GM23248 (cell line): ENCODE results near the gene F2RL3. TPM values are rescaled to one million over a fixed set of nuclear protein-coding genes. Genes with fewer than 3 reads are reported as not detected.

Source experiments
- DNase-seq: peaks from one replicate; pipeline ENCODE4 v3.0.0-alpha.2; 2015
- H2AFZ ChIP-seq: fragments of 200-600 bp; sonication (generic); 2 replicates; pipeline ENCODE4 v1.6.1; 2016; ENCODE audit warnings: antibody characterized with exemption
- H3F3A ChIP-seq: fragments of 200-600 bp; sonication (generic); 2 replicates; pipeline ENCODE4 v1.6.1; 2016; ENCODE audit warnings: mild to moderate bottlenecking, antibody characterized with exemption, mixed run types; ENCODE audit not compliant: insufficient read depth
- H3K27ac ChIP-seq: fragments of 200-600 bp; sonication (generic); 2 replicates; pipeline ENCODE4 v1.5.1; 2016; ENCODE audit warnings: mild to moderate bottlenecking
- H3K27me3 ChIP-seq: fragments of 200-600 bp; sonication (generic); replicated peaks from 2 replicates; pipeline ENCODE4 v1.6.1; 2016; ENCODE audit warnings: mild to moderate bottlenecking; ENCODE audit not compliant: insufficient read depth
- H3K36me3 ChIP-seq: fragments of 200-600 bp; sonication (generic); 2 replicates; pipeline ENCODE4 v1.6.1; 2016; ENCODE audit warnings: low read depth, mild to moderate bottlenecking
- H3K4me1 ChIP-seq: fragments of 200-600 bp; sonication (generic); 2 replicates; pipeline ENCODE4 v1.6.1; 2016; ENCODE audit warnings: mild to moderate bottlenecking; ENCODE audit not compliant: insufficient read depth
- H3K4me2 ChIP-seq: fragments of 200-600 bp; sonication (generic); one replicate; pipeline ENCODE4 v1.6.1; 2016; ENCODE audit warnings: mild to moderate bottlenecking; ENCODE audit not compliant: unreplicated experiment
- H3K4me3 ChIP-seq: fragments of 200-600 bp; sonication (generic); 2 replicates; pipeline ENCODE4 v1.5.1; 2016; ENCODE audit warnings: mild to moderate bottlenecking
- H3K79me2 ChIP-seq: fragments of 200-600 bp; sonication (generic); 2 replicates; pipeline ENCODE4 v1.6.1; 2016; ENCODE audit warnings: mild to moderate bottlenecking; ENCODE audit not compliant: insufficient read depth
- H3K9ac ChIP-seq: fragments of 200-600 bp; sonication (generic); 2 replicates; pipeline ENCODE4 v1.6.1; 2016; ENCODE audit warnings: mild to moderate bottlenecking
- H3K9me2 ChIP-seq: fragments of 200-600 bp; sonication (generic); 2 replicates; pipeline ENCODE4 v1.6.1; 2016; ENCODE audit warnings: mixed run types, mild to moderate bottlenecking, moderate library complexity; ENCODE audit not compliant: insufficient read depth
- H3K9me3 ChIP-seq: fragments of 200-600 bp; sonication (generic); one replicate; pipeline ENCODE4 v1.6.1; 2017; ENCODE audit warnings: low read depth
- H4K20me1 ChIP-seq: fragments of 200-600 bp; sonication (generic); 2 replicates; pipeline ENCODE4 v1.6.0; 2016; ENCODE audit not compliant: insufficient read depth
- EZH2 ChIP-seq: fragments of 200-600 bp; sonication (generic); IDR thresholded peaks from 2 replicates; pipeline ENCODE4 v1.6.1; 2018; ENCODE audit warnings: antibody characterized with exemption, mild to moderate bottlenecking; ENCODE audit not compliant: insufficient read depth, poor library complexity, severe bottlenecking
- EZH2phosphoT487 ChIP-seq: fragments of 200-600 bp; sonication (generic); IDR thresholded peaks from 2 replicates; pipeline ENCODE4 v1.6.1; 2018; ENCODE audit warnings: antibody characterized with exemption, moderate library complexity, mild to moderate bottlenecking, low read depth; ENCODE audit not compliant: insufficient read depth
- WGBS, 2 experiments: methylation state at CpG; one replicate each; pipeline ENCODE4 v1.1.6; 2015 to 2017; ENCODE audit warnings: low lambda C conversion rate in 2 of 2, low coverage in 1 of 2; ENCODE audit errors: missing lambda C conversion rate in 2 of 2; 5-methylcytosine and 5-hydroxymethylcytosine counted together
- in situ Hi-C: fragments of 300-500 bp; cut with MboI; formaldehyde crosslinking; loops from 2 replicates; pipeline ENCODE4 v1.15.0; 2020
- polyA plus RNA-seq: library from polyadenylated mRNA; unstranded; fragments of >200 nt; fragmentation: Nextera tagmentation; extraction: Ambion mirVana; gene quantifications from 2 replicates; pipeline ENCODE4 v1.2.1, GENCODE V29; 2016
- total RNA-seq: library from RNA; depleted of rRNA; stranded (reverse); fragments of >200 nt; shearing (Covaris generic); gene quantifications from 2 replicates; pipeline ENCODE4 v1.2.3, GENCODE V29; 2014

The F2RL3 gene
- total and polyA plus RNA-seq, 2 experiments from 2014 or later: not detected

DNA sequence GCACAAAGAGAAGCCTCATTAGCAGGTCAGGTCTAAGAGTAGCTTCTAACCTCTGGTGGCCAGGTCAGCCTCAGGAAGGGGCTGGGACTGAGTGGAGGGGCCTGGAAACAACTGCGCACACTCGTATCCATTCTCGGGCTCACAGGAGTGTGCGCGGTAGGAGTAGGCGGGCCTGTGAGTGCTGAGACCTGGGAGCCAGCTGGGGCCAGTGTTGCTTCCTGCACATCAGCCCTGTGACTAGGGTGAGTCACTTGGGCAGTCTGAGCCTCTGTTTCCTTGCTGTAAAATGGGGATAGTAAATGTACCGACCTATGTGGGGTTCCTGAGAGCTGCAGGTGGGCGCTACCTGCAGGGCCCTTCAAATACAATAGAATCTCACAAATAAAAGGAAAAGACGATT, 32.7 kb upstream of the F2RL3 start:
- in situ Hi-C loops: no loop called here
- H2AFZ ChIP-seq: no peak overlapping the region
- 89 to 92% methylated on average over 9 of the region's 9 CpGs for WGBS, 2 experiments
- H3K4me1 ChIP-seq: no peaks in the 10 kb centered on the region
- H3F3A ChIP-seq: no peaks in the 10 kb centered on the region
- H3K9ac ChIP-seq: no peak overlapping the region
- no peaks in the 10 kb centered on the region for H4K20me1 ChIP-seq
- H3K79me2 ChIP-seq: no peaks in the 10 kb centered on the region
- TF ChIP-seq EZH2phosphoT487 (no peak), EZH2 (no peak)
- no peaks in the 10 kb centered on the region for H3K9me2 ChIP-seq
- DNase-seq: no peak
- no peak overlapping the region for H3K27ac ChIP-seq
- H3K4me3 ChIP-seq: no peak overlapping the region
- H3K9me3 ChIP-seq: no peaks in the 10 kb centered on the region
- no peak overlapping the region for H3K4me2 ChIP-seq
- H3K27me3 ChIP-seq: no peaks in the 10 kb centered on the region
- peaks cover 16% of the 10 kb centered on the region; the same call in 1 of the 2 replicates for H3K36me3 ChIP-seq

DNA sequence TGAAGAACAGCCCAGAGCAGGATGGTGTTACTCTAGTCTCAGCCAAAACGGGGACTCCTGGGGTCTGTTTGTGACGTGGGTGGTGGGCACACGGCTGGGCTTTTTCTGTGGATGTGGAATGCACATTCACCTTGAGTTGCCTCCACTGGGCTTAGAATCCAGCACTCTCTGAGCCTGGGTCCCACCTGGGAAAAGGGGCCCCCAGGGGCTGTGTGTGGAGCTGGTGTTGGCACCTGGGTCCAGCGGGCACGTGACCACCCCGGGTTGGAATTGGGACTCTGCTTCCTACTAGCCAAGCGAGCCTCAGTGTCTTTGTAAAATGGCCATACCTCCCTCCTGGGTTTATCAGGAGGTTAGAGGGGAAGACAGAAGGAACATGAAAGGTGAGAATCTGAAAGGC, 29.2 kb upstream of the F2RL3 start:
- TF ChIP-seq EZH2phosphoT487: no peak
- no peak for TF ChIP-seq EZH2
- WGBS, 2 experiments: 89 to 92% methylated on average over 7 of the region's 7 CpGs
- in situ Hi-C loops: no loop called here

DNA sequence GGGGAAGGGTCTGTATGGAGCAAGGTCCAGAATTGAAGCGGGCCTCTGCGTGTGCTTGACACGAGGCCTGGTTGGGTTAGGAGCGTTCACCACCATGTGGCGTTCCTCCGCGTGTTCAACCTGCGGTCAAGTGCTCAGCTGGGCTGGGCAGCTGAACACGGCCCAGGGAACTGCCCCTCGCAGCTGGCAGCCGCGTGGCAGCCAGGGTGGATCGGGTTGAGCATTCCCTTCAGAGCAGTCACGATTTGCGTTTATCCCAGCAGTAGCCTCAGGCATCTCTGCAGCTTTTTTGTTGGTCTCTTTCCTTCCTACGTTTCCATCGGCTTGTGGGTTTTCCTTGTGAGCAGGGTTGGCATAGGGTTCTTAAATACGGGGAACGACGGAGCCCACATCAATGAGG, 28.7 kb upstream of the F2RL3 start:
- no peak overlapping the region for H3K9ac ChIP-seq
- no peak overlapping the region for H2AFZ ChIP-seq
- no peaks in the 10 kb centered on the region for H3K27me3 ChIP-seq
- no peaks in the 10 kb centered on the region for H3K9me2 ChIP-seq
- H3K36me3 ChIP-seq: peaks cover 13% of the 10 kb centered on the region
- H3K27ac ChIP-seq: no peak overlapping the region
- H3K4me2 ChIP-seq: no peak overlapping the region
- in situ Hi-C loops: no loop called here
- H3F3A ChIP-seq: no peaks in the 10 kb centered on the region
- no peaks in the 10 kb centered on the region for H4K20me1 ChIP-seq
- H3K4me3 ChIP-seq: no peak overlapping the region
- no peak for DNase-seq
- H3K79me2 ChIP-seq: no peaks in the 10 kb centered on the region
- no peaks in the 10 kb centered on the region for H3K9me3 ChIP-seq
- no peaks in the 10 kb centered on the region for H3K4me1 ChIP-seq
- TF ChIP-seq EZH2phosphoT487 (no peak), EZH2 (no peak)
- 90 to 95% methylated on average over 20 of the region's 20 CpGs for WGBS, 2 experiments

More for the DNA sequence above, 29.2 kb upstream of the F2RL3 start:
- no peak overlapping the region for H3K4me3 ChIP-seq
- no peaks in the 10 kb centered on the region for H3K9me2 ChIP-seq
- H3K79me2 ChIP-seq: no peaks in the 10 kb centered on the region
- no peaks in the 10 kb centered on the region for H3K27me3 ChIP-seq
- no peak overlapping the region for H3K4me2 ChIP-seq
- H3K27ac ChIP-seq: no peak overlapping the region
- no peak overlapping the region for H2AFZ ChIP-seq
- DNase-seq: no peak
- H3K36me3 ChIP-seq: peaks cover 15% of the 10 kb centered on the region
- no peak overlapping the region for H3K9ac ChIP-seq
- no peaks in the 10 kb centered on the region for H3K9me3 ChIP-seq
- no peaks in the 10 kb centered on the region for H3K4me1 ChIP-seq
- H4K20me1 ChIP-seq: no peaks in the 10 kb centered on the region
- no peaks in the 10 kb centered on the region for H3F3A ChIP-seq

DNA sequence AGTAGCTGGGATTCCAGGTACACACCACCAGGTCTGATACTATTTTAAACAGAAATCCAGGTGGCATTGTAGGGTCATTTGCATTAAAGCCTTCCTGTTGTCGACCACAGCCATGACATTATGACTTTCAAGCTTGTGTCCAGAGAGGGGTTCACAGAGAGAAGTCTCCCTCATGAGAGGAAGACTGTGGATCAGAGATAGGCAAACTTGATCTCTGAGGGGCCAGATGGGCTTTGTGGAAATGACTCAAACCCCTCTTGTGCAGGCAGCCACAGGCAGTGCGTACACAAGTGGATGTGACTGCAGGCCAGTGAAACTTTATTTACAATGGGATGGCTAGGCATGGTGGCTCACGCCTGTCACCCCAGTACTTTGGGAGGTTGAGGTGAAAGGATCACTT, 27.8 kb upstream of the F2RL3 start:
- H2AFZ ChIP-seq: no peak overlapping the region
- H3K27me3 ChIP-seq: no peaks in the 10 kb centered on the region
- in situ Hi-C loops: no loop called here
- H3K27ac ChIP-seq: no peak overlapping the region
- H3K4me1 ChIP-seq: no peaks in the 10 kb centered on the region
- no peak overlapping the region for H3K9ac ChIP-seq
- no peak for DNase-seq
- peaks cover 13% of the 10 kb centered on the region for H3K36me3 ChIP-seq
- H4K20me1 ChIP-seq: no peaks in the 10 kb centered on the region
- H3F3A ChIP-seq: no peaks in the 10 kb centered on the region
- H3K4me3 ChIP-seq: no peak overlapping the region
- H3K79me2 ChIP-seq: no peaks in the 10 kb centered on the region
- no peaks in the 10 kb centered on the region for H3K9me3 ChIP-seq
- TF ChIP-seq EZH2: no peak
- TF ChIP-seq EZH2phosphoT487: no peak
- WGBS, 2 experiments: 93 to 99% methylated on average over 3 of the region's 3 CpGs
- no peaks in the 10 kb centered on the region for H3K9me2 ChIP-seq
- no peak overlapping the region for H3K4me2 ChIP-seq

DNA sequence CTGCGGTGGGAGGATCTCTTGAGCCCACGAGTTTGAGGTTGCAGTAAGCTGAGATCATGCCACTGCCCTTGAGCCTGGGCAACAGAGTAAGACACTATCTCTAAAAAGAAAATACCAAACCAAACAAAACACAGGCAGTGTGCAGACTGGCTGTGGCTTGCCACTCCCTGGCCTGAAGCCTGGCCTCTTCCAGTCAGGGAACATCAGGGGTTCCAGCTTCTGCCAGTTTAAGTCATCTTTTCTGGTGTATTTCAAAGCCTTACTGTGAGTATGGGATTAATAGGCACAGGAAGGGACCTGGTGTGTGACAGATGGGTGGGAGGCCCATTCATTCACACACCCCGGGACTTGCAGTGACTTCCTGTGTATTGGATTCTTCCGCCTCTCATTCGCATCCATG, 27.0 kb upstream of the F2RL3 start:
- H3K4me2 ChIP-seq: no peak overlapping the region
- H3K4me3 ChIP-seq: no peak overlapping the region
- H3K79me2 ChIP-seq: no peaks in the 10 kb centered on the region
- in situ Hi-C loops: no loop called here
- WGBS, 2 experiments: 82 to 84% methylated on average over 5 of the region's 5 CpGs
- no peaks in the 10 kb centered on the region for H3K9me2 ChIP-seq
- no peak overlapping the region for H3K9ac ChIP-seq
- DNase-seq: no peak
- no peaks in the 10 kb centered on the region for H3K9me3 ChIP-seq
- TF ChIP-seq EZH2phosphoT487: no peak
- TF ChIP-seq EZH2: no peak
- peaks cover 15% of the 10 kb centered on the region for H3K36me3 ChIP-seq
- no peaks in the 10 kb centered on the region for H3K27me3 ChIP-seq
- no peaks in the 10 kb centered on the region for H3K4me1 ChIP-seq
- no peak overlapping the region for H3K27ac ChIP-seq
- no peak overlapping the region for H2AFZ ChIP-seq
- no peaks in the 10 kb centered on the region for H4K20me1 ChIP-seq
- no peaks in the 10 kb centered on the region for H3F3A ChIP-seq
